ENCODE measurements around the gene SESTD1.
"Not testable (repeated sequence)": the region's sequence is repeated elsewhere in the genome, so short reads cannot be mapped to it uniquely, and the experiment has no call there.

Gene SESTD1

GRCh38 chr2:179235463-179236108, 29.0 kb downstream of the SESTD1 start:
- no peak for DNase-seq

GRCh38 chr2:179234658-179235240, 29.9 kb downstream of the SESTD1 start:
- DNase-seq, result no peak

GRCh38 chr2:179233626-179234430, 30.8 kb downstream of the SESTD1 start:
- no peak for DNase-seq

GRCh38 chr2:179233083-179233490, 31.5 kb downstream of the SESTD1 start:
- DNase-seq, result no peak

GRCh38 chr2:179226961-179227259, 37.7 kb downstream of the SESTD1 start:
- no peak for DNase-seq

- peak; percentile 60 for DNase-seq
These were observed 38.2 kb downstream of the SESTD1 start for GRCh38 chr2:179226203-179226960.

GRCh38 chr2:179224361-179224760, 40.3 kb downstream of the SESTD1 start:
- no peak for DNase-seq

- DNase-seq, result no peak
These were observed 42.6 kb downstream of the SESTD1 start for GRCh38 chr2:179222076-179222475.

GRCh38 chr2:179218848-179219594, 45.6 kb downstream of the SESTD1 start:
- peak; percentile 71 for DNase-seq

GRCh38 chr2:179214671-179215070, 50.0 kb downstream of the SESTD1 start:
- not testable (repeated sequence) for DNase-seq

GRCh38 chr2:179211355-179211754, 53.3 kb downstream of the SESTD1 start:
- no peak for DNase-seq

GRCh38 chr2:179208277-179208676, 56.4 kb downstream of the SESTD1 start:
- DNase-seq, result not testable (repeated sequence)

- DNase-seq, result no peak
These were observed 57.6 kb downstream of the SESTD1 start for GRCh38 chr2:179207047-179207446.

GRCh38 chr2:179201869-179202268, 62.8 kb downstream of the SESTD1 start:
- DNase-seq, result no peak

- not testable (repeated sequence) for DNase-seq
These were observed 68.6 kb downstream of the SESTD1 start for GRCh38 chr2:179195926-179196590.

- DNase-seq, result no peak
These were observed 69.5 kb downstream of the SESTD1 start for GRCh38 chr2:179195141-179195540.

GRCh38 chr2:179193759-179194394, 70.8 kb downstream of the SESTD1 start:
- DNase-seq, result no peak

- no peak for DNase-seq
These were observed 73.5 kb downstream of the SESTD1 start for GRCh38 chr2:179191110-179191509.

- DNase-seq, result no peak
These were observed 78.5 kb downstream of the SESTD1 start for GRCh38 chr2:179186126-179186525.

- DNase-seq, result no peak
These were observed 80.0 kb downstream of the SESTD1 start for GRCh38 chr2:179184610-179185009.

GRCh38 chr2:179181002-179181401, 83.6 kb downstream of the SESTD1 start:
- no peak for DNase-seq

GRCh38 chr2:179180242-179180641, 84.4 kb downstream of the SESTD1 start:
- DNase-seq, result no peak

Measured in NCI-H1105 treated with DMSO at 0.1 percent for 48 hours (cell line).